K562 (cell line): ENCODE measurements around the gene NCKAP1. TPM values are rescaled to one million over a fixed set of nuclear protein-coding genes. Genes with fewer than 3 reads are reported as not detected.

Source experiments
- GATAD2A ChIP-seq: fragments of 450-650 bp; IDR thresholded peaks from 2 replicates; pipeline ENCODE4 v1.6.1; 2017
- HIVEP1 ChIP-seq: fragments of 250-450 bp; sonication (Bioruptor Pico); IDR thresholded peaks from 2 replicates; pipeline ENCODE4 v1.4.0; 2020; ENCODE audit warnings: mild to moderate bottlenecking
- ID3 ChIP-seq, 2 experiments: fragments of 250-450 bp in 1 of 2; fragments of 450-650 bp in 1 of 2; sonication (Bioruptor Pico) in 1 of 2; IDR thresholded peaks; 2 replicates each; pipeline versions ENCODE4 v1.6.1 to v1.8.0; 2016 to 2021; ENCODE audit warnings: mild to moderate bottlenecking in 2 of 2, moderate library complexity in 2 of 2, missing compliant biosample characterization in 1 of 2, missing genetic modification characterization in 1 of 2
- LARP7 ChIP-seq: fragments of 450-650 bp; IDR thresholded peaks from 2 replicates; pipeline ENCODE4 v1.6.1; 2016
- SREBF1 ChIP-seq: fragments of 150-350 bp; IDR thresholded peaks from 2 replicates; pipeline ENCODE4 v1.6.1; 2014; ENCODE audit warnings: antibody characterized with exemption, low read depth, low read length, borderline replicate concordance
- SRSF7 ChIP-seq: fragments of 200-400 bp; formaldehyde crosslinking; optimal IDR thresholded peaks from 2 replicates; pipeline ENCODE3; 2017; ENCODE audit warnings: mild to moderate bottlenecking, low read depth, low read length
- ZNF165 ChIP-seq: fragments of 250-450 bp; sonication (Bioruptor Pico); IDR thresholded peaks from 2 replicates; pipeline ENCODE4 v1.4.0; 2020; ENCODE audit warnings: borderline replicate concordance
- polyA plus RNA-seq, 8 experiments: library from polyadenylated mRNA; depleted of rRNA in 4 of 8; stranded (reverse) in 5 of 8; unstranded in 3 of 8; fragments of >200 nt; fragmentation: Nextera tagmentation in 2 of 8; fragmentation: Illumina TruSeq in 1 of 8; extraction: Ambion mirVana in 2 of 8; extraction: Trizol in 1 of 8; gene quantifications; 2 replicates each; pipeline versions ENCODE4 v1.2.1 to v1.2.3, GENCODE V29; 2011 to 2014; ENCODE audit warnings: inconsistent platforms in 1 of 8, missing spikeins in 1 of 8
- total RNA-seq, 7 experiments: library from RNA; depleted of rRNA in 6 of 7; stranded (reverse); fragments of >200 nt in 6 of 7; fragmentation: Illumina TruSeq in 2 of 7; extraction: Trizol in 2 of 7; gene quantifications; 2 replicates each; pipeline versions ENCODE4 v1.2.1 to v1.2.3, GENCODE V29; 2011 to 2021; ENCODE audit warnings: low replicate concordance in 1 of 7
- TF ChIP-seq, protein P1 (sequence below): IDR thresholded peaks from 3 replicates; pipeline ENCODE4 v1.6.1; 2011; ENCODE audit warnings: borderline replicate concordance, mild to moderate bottlenecking; ENCODE audit not compliant: insufficient read length, insufficient read depth
- TF ChIP-seq, protein P2 (sequence below), 2 experiments: IDR thresholded peaks; 2 replicates each; pipeline ENCODE4 v1.6.1; 2011; ENCODE audit warnings: borderline replicate concordance in 1 of 2, control low read depth in 1 of 2, low read depth in 1 of 2, low read length in 1 of 2, mild to moderate bottlenecking in 1 of 2, mixed read lengths in 1 of 2, moderate library complexity in 1 of 2; ENCODE audit not compliant: insufficient read depth in 1 of 2, insufficient read length in 1 of 2, poor library complexity in 1 of 2, severe bottlenecking in 1 of 2; ENCODE audit errors: extremely low read depth in 1 of 2
- TF ChIP-seq, protein P3 (sequence below): sonication (generic); formaldehyde crosslinking; IDR thresholded peaks from 2 replicates; pipeline ENCODE4 v1.8.1; 2023; ENCODE audit warnings: mild to moderate bottlenecking, missing genetic modification reagents
- TF ChIP-seq, protein P4 (sequence below): fragments of 250-450 bp; sonication (Bioruptor Pico); IDR thresholded peaks from 2 replicates; pipeline ENCODE4 v1.9.0; 2021; ENCODE audit warnings: mild to moderate bottlenecking, inconsistent platforms
- TF ChIP-seq, protein P5 (sequence below): IDR thresholded peaks from 2 replicates; pipeline ENCODE4 v1.6.1; 2011; ENCODE audit warnings: borderline replicate concordance, low read depth, mild to moderate bottlenecking, moderate library complexity, low read length; ENCODE audit not compliant: insufficient read depth, poor library complexity, severe bottlenecking

Gene NCKAP1
- total and polyA plus RNA-seq, 9 of the 15 experiments (the other 6 are each of a cell fraction or from before 2014, with no cell fraction given) = 34.0 to 153 (median 88.7) TPM

- TF ChIP-seq, protein P1, sequence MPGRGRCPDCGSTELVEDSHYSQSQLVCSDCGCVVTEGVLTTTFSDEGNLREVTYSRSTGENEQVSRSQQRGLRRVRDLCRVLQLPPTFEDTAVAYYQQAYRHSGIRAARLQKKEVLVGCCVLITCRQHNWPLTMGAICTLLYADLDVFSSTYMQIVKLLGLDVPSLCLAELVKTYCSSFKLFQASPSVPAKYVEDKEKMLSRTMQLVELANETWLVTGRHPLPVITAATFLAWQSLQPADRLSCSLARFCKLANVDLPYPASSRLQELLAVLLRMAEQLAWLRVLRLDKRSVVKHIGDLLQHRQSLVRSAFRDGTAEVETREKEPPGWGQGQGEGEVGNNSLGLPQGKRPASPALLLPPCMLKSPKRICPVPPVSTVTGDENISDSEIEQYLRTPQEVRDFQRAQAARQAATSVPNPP = no peak
- TF ChIP-seq LARP7 (0 out of 2 replicates have a peak, but pooled peaks have one; percentile 42), SREBF1 (peak; percentile 98), SRSF7 (no peak), GATAD2A (0 out of 2 replicates have a peak, but pooled peaks have one; percentile 25), ID3 (CRISPR knock-in tag; IDR thresholded peaks at IDR 0.05) (no peak), ID3 (tag; IDR thresholded peaks at IDR 0.05) (0 out of 2 replicates have a peak, but pooled peaks have one; percentile 19), ZNF165 (CRISPR knock-in tag) (0 out of 2 replicates have a peak, but pooled peaks have one; percentile 39), HIVEP1 (0 out of 2 replicates have a peak, but pooled peaks have one; percentile 71)
- TF ChIP-seq, protein P2, sequence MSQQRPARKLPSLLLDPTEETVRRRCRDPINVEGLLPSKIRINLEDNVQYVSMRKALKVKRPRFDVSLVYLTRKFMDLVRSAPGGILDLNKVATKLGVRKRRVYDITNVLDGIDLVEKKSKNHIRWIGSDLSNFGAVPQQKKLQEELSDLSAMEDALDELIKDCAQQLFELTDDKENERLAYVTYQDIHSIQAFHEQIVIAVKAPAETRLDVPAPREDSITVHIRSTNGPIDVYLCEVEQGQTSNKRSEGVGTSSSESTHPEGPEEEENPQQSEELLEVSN (IDR thresholded peaks at IDR 0.05; ENCODE audit: borderline replicate concordance in 1 of 2, extremely low read depth in 1 of 2, insufficient read depth in 1 of 2, insufficient read length in 1 of 2, low read depth in 1 of 2, low read length in 1 of 2, poor library complexity in 1 of 2, severe bottlenecking in 1 of 2) = peak in 1 of 2 experiments; percentile 26
- TF ChIP-seq, protein P3, sequence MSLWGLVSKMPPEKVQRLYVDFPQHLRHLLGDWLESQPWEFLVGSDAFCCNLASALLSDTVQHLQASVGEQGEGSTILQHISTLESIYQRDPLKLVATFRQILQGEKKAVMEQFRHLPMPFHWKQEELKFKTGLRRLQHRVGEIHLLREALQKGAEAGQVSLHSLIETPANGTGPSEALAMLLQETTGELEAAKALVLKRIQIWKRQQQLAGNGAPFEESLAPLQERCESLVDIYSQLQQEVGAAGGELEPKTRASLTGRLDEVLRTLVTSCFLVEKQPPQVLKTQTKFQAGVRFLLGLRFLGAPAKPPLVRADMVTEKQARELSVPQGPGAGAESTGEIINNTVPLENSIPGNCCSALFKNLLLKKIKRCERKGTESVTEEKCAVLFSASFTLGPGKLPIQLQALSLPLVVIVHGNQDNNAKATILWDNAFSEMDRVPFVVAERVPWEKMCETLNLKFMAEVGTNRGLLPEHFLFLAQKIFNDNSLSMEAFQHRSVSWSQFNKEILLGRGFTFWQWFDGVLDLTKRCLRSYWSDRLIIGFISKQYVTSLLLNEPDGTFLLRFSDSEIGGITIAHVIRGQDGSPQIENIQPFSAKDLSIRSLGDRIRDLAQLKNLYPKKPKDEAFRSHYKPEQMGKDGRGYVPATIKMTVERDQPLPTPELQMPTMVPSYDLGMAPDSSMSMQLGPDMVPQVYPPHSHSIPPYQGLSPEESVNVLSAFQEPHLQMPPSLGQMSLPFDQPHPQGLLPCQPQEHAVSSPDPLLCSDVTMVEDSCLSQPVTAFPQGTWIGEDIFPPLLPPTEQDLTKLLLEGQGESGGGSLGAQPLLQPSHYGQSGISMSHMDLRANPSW (CRISPR knock-in tag) = 0 out of 2 replicates have a peak, but pooled peaks have one; percentile 39
- TF ChIP-seq, protein P4, sequence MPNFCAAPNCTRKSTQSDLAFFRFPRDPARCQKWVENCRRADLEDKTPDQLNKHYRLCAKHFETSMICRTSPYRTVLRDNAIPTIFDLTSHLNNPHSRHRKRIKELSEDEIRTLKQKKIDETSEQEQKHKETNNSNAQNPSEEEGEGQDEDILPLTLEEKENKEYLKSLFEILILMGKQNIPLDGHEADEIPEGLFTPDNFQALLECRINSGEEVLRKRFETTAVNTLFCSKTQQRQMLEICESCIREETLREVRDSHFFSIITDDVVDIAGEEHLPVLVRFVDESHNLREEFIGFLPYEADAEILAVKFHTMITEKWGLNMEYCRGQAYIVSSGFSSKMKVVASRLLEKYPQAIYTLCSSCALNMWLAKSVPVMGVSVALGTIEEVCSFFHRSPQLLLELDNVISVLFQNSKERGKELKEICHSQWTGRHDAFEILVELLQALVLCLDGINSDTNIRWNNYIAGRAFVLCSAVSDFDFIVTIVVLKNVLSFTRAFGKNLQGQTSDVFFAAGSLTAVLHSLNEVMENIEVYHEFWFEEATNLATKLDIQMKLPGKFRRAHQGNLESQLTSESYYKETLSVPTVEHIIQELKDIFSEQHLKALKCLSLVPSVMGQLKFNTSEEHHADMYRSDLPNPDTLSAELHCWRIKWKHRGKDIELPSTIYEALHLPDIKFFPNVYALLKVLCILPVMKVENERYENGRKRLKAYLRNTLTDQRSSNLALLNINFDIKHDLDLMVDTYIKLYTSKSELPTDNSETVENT = peak; percentile 69; the same call in 1 of the 2 replicates
- TF ChIP-seq, protein P5, sequence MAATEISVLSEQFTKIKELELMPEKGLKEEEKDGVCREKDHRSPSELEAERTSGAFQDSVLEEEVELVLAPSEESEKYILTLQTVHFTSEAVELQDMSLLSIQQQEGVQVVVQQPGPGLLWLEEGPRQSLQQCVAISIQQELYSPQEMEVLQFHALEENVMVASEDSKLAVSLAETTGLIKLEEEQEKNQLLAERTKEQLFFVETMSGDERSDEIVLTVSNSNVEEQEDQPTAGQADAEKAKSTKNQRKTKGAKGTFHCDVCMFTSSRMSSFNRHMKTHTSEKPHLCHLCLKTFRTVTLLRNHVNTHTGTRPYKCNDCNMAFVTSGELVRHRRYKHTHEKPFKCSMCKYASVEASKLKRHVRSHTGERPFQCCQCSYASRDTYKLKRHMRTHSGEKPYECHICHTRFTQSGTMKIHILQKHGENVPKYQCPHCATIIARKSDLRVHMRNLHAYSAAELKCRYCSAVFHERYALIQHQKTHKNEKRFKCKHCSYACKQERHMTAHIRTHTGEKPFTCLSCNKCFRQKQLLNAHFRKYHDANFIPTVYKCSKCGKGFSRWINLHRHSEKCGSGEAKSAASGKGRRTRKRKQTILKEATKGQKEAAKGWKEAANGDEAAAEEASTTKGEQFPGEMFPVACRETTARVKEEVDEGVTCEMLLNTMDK = peak; percentile 91
Observed at GRCh38 chr2:183038341-183039300, at the start of gene NCKAP1 (continued).
